ENCODE results near the gene APC2.

The APC2 gene

GRCh38 chr19:1482361-1483130 lies 32.6 kb downstream of the APC2 start:
- no peak for DNase-seq

GRCh38 chr19:1483131-1483978 lies 33.4 kb downstream of the APC2 start:
- DNase-seq = no peak

GRCh38 chr19:1483979-1484428 lies 34.1 kb downstream of the APC2 start:
- no peak for DNase-seq

- DNase-seq = no peak
Observed at GRCh38 chr19:1486720-1487575, 37.0 kb downstream of the APC2 start.

GRCh38 chr19:1487576-1488281 lies 37.8 kb downstream of the APC2 start:
- no peak for DNase-seq

GRCh38 chr19:1488282-1488601 lies 38.3 kb downstream of the APC2 start:
- no peak for DNase-seq

GRCh38 chr19:1489463-1490310 lies 39.8 kb downstream of the APC2 start:
- DNase-seq = no peak

- peak; percentile 97 for DNase-seq
Observed at GRCh38 chr19:1490311-1491113, 40.6 kb downstream of the APC2 start, which contains the start of gene PCSK4. Gene PCSK4 (minus strand): TSS chr19:1490350. CDS start chr19:1490346, 4 bp downstream.

- DNase-seq = no peak
Observed at GRCh38 chr19:1491114-1491848, 41.4 kb downstream of the APC2 start, which contains the start of gene REEP6. Gene REEP6 (plus strand): TSS chr19:1491181. CDS start chr19:1491270, 89 bp downstream.

GRCh38 chr19:1491849-1492170 lies 41.9 kb downstream of the APC2 start:
- DNase-seq = no peak

- peak; percentile 43 for DNase-seq
Observed at GRCh38 chr19:1492474-1493006, 42.6 kb downstream of the APC2 start.

GRCh38 chr19:1494115-1494815 lies 44.3 kb downstream of the APC2 start:
- DNase-seq = no peak

GRCh38 chr19:1495051-1495798 lies 45.3 kb downstream of the APC2 start:
- no peak for DNase-seq

GRCh38 chr19:1495799-1496713 lies 46.1 kb downstream of the APC2 start:
- peak; percentile 73 for DNase-seq

GRCh38 chr19:1496714-1497577 lies 47.0 kb downstream of the APC2 start:
- peak; percentile 34 for DNase-seq
